Colonic mucosa (tissue), 4 donors: ENCODE results near the gene SEMA6D. TPM values are rescaled to one million over a fixed set of nuclear protein-coding genes. Genes with fewer than 3 reads are reported as not detected.
A peak's percentile ranks its signal among the peaks of the same experiment; 100 is the strongest.

ENCODE experiments used
- DNase-seq: peaks from one replicate; pipeline ENCODE4 v3.0.0-alpha.2; 2020
- H3K27ac ChIP-seq: fragments of 200-600 bp; one replicate; pipeline ENCODE4 v1.8.0; 2021
- H3K27me3 ChIP-seq: fragments of 200-600 bp; one replicate; pipeline ENCODE4 v1.8.0; 2021
- H3K36me3 ChIP-seq: fragments of 200-600 bp; one replicate; pipeline ENCODE4 v1.8.0; 2021
- H3K4me1 ChIP-seq: fragments of 200-600 bp; one replicate; pipeline ENCODE4 v1.8.0; 2021; ENCODE audit warnings: mild to moderate bottlenecking
- H3K4me3 ChIP-seq: fragments of 200-600 bp; one replicate; pipeline ENCODE4 v1.8.0; 2021
- H3K9ac ChIP-seq, 2 donors: one replicate each; pipeline ENCODE4 v1.7.0; 2013; ENCODE audit warnings: control low read depth in 2 of 2, low read depth in 2 of 2, low read length in 2 of 2
- H3K9me3 ChIP-seq: fragments of 200-600 bp; one replicate; pipeline ENCODE4 v1.8.0; 2021
- CTCF ChIP-seq: fragments of 200-600 bp; IDR thresholded peaks from one replicate; pipeline ENCODE4 v1.8.0; 2022; ENCODE audit warnings: antibody characterized with exemption, mild to moderate bottlenecking
- intact Hi-C: fragments of 100-400 bp; cut with DNase I; formaldehyde crosslinking; loops from one replicate; pipeline ENCODE4 v1.14.1; 2022
- total RNA-seq, 2 donors: library from RNA; stranded (reverse); fragmentation: NEBNext Ultra II Directional in 1 of 2; extraction: Animal tissue kit (Norgen Biotek cat#: 25700) in 1 of 2; gene quantifications; one replicate each; pipeline ENCODE4 v1.2.1, GENCODE V29; 2021
- donor health status: healthy.
- donor health status: DM: no; HTN: no; CAD: no.
- donor health status: DM: no; HTN: no; CAD: no.

SEMA6D gene
- total RNA-seq, result 10 to 100 TPM; 26.4 to 34.7 TPM

- DNase-seq, result peak; percentile 79
- Histone ChIP-seq H3K36me3 (no peaks in the 10 kb centered on the region), H3K9me3 (no peaks in the 10 kb centered on the region), H3K27ac (peak within 1 kb of the TSS; percentile 71), H3K9ac (peak within 1 kb of the TSS; percentile 72 to 87), H3K4me3 (peak within 1 kb of the TSS; percentile 75), H3K4me1 (peaks cover 5% of the 10 kb centered on the region), H3K27me3 (no peaks in the 10 kb centered on the region)
- no peak for TF ChIP-seq CTCF
- intact Hi-C loops, result loop anchor here (5.0 kb wide), 1 partner anchor 270 kb away; no protein-coding TSS in a partner anchor
These were observed at the start of gene SEMA6D for GRCh38 chr15:47717036-47717612. TSS of gene SEMA6D (plus strand) at chr15:47717505. CDS start at chr15:47759799, 42,294 bp downstream.

GRCh38 chr15:47669221-47669620 is 48.1 kb upstream of the SEMA6D start:
- TF ChIP-seq CTCF, result no peak
- Histone ChIP-seq H3K9me3 (no peaks in the 10 kb centered on the region), H3K27ac (no peak overlapping the region), H3K36me3 (no peaks in the 10 kb centered on the region), H3K27me3 (no peaks in the 10 kb centered on the region), H3K9ac (no peak overlapping the region), H3K4me3 (no peak overlapping the region), H3K4me1 (no peaks in the 10 kb centered on the region)
- intact Hi-C loops, result no loop called here
- DNase-seq, result no peak

GRCh38 chr15:47670365-47670764 is 46.9 kb upstream of the SEMA6D start:
- H3K9ac ChIP-seq, result no peak overlapping the region
- no peaks in the 10 kb centered on the region for H3K9me3 ChIP-seq
- no peak overlapping the region for H3K27ac ChIP-seq
- no peaks in the 10 kb centered on the region for H3K4me1 ChIP-seq
- H3K27me3 ChIP-seq, result no peaks in the 10 kb centered on the region
- no peak for TF ChIP-seq CTCF
- no peak for DNase-seq
- H3K36me3 ChIP-seq, result no peaks in the 10 kb centered on the region
- H3K4me3 ChIP-seq, result no peak overlapping the region
- intact Hi-C loops, result no loop called here

GRCh38 chr15:47673232-47673761 is 44.0 kb upstream of the SEMA6D start:
- Histone ChIP-seq H3K4me3 (no peak overlapping the region), H3K4me1 (no peaks in the 10 kb centered on the region), H3K9ac (no peak overlapping the region), H3K9me3 (no peaks in the 10 kb centered on the region), H3K36me3 (no peaks in the 10 kb centered on the region), H3K27ac (no peak overlapping the region), H3K27me3 (no peaks in the 10 kb centered on the region)
- DNase-seq, result no peak
- intact Hi-C loops, result no loop called here
- no peak for TF ChIP-seq CTCF

GRCh38 chr15:47674586-47675232 is 42.6 kb upstream of the SEMA6D start:
- H3K9ac ChIP-seq, result no peak overlapping the region
- no peak overlapping the region for H3K4me3 ChIP-seq
- H3K4me1 ChIP-seq, result no peaks in the 10 kb centered on the region
- DNase-seq, result no peak
- H3K27me3 ChIP-seq, result no peaks in the 10 kb centered on the region
- intact Hi-C loops, result no loop called here
- H3K36me3 ChIP-seq, result no peaks in the 10 kb centered on the region
- no peak overlapping the region for H3K27ac ChIP-seq
- no peak for TF ChIP-seq CTCF
- no peaks in the 10 kb centered on the region for H3K9me3 ChIP-seq
